OCI-LY1 (cell line): ENCODE measurements around the gene PTPDC1.

Source experiments
- EZH2 ChIP-seq: fragments of 200-600 bp; sonication (generic), shearing (Covaris generic); IDR thresholded peaks from 2 replicates; pipeline ENCODE4 v1.8.0; 2017; ENCODE audit warnings: borderline replicate concordance, mixed run types, mild to moderate bottlenecking, antibody characterized with exemption, low read length, moderate library complexity, mixed read lengths
- TF ChIP-seq, protein P1 (sequence below): fragments of 200-600 bp; sonication (generic), shearing (Covaris generic); IDR thresholded peaks from 2 replicates; pipeline ENCODE4 v1.5.1; 2017; ENCODE audit warnings: mild to moderate bottlenecking, antibody characterized with exemption, low read length, moderate library complexity, mixed read lengths

DNA sequence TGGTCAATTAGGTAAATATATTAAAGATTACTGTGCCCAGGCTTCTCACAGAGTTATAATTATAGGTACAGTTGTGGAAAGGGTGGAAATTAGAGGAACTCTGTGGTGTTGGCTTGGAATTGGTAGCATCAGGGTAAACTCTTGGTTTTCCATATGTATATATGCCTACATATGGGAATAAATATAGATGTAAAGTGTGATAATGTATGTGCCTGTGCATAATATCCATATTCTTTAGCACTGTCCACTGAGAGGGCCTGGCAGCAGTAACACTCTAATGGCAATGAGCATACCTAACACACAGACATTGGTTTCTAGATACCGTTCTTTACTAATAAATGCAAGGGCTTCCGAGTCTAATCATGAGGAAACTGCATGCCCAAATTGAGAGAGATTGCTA, 4.0 kb upstream of the PTPDC1 start:
- TF ChIP-seq, protein P1, sequence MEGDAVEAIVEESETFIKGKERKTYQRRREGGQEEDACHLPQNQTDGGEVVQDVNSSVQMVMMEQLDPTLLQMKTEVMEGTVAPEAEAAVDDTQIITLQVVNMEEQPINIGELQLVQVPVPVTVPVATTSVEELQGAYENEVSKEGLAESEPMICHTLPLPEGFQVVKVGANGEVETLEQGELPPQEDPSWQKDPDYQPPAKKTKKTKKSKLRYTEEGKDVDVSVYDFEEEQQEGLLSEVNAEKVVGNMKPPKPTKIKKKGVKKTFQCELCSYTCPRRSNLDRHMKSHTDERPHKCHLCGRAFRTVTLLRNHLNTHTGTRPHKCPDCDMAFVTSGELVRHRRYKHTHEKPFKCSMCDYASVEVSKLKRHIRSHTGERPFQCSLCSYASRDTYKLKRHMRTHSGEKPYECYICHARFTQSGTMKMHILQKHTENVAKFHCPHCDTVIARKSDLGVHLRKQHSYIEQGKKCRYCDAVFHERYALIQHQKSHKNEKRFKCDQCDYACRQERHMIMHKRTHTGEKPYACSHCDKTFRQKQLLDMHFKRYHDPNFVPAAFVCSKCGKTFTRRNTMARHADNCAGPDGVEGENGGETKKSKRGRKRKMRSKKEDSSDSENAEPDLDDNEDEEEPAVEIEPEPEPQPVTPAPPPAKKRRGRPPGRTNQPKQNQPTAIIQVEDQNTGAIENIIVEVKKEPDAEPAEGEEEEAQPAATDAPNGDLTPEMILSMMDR = no peak
- TF ChIP-seq EZH2 = no peak
